Testis (tissue), 3 donors: ENCODE measurements around the gene FSD1. TPM values are rescaled to one million over a fixed set of nuclear protein-coding genes. Genes with fewer than 3 reads are reported as not detected.

Experiments used
- DNase-seq: peaks from one replicate; pipeline ENCODE4 v3.0.0-alpha.2; 2019
- H3K27ac ChIP-seq, 2 donors: fragments of 200-600 bp; sonication (generic); one replicate each; pipeline ENCODE4 v1.5.1; 2019
- H3K27me3 ChIP-seq: fragments of 200-600 bp; sonication (generic); one replicate; pipeline ENCODE4 v1.5.1; 2019
- H3K36me3 ChIP-seq: fragments of 200-600 bp; sonication (generic); one replicate; pipeline ENCODE4 v1.5.1; 2017; ENCODE audit warnings: low read depth; ENCODE audit errors: missing control alignments
- H3K4me1 ChIP-seq: fragments of 200-600 bp; sonication (generic); one replicate; pipeline ENCODE4 v1.5.1; 2019
- H3K4me3 ChIP-seq, 2 donors: fragments of 200-600 bp; sonication (generic); one replicate each; pipeline ENCODE4 v1.5.1; 2017 to 2019
- H3K9me3 ChIP-seq: fragments of 200-600 bp; sonication (generic); one replicate; pipeline ENCODE4 v1.5.1; 2017
- POLR2A ChIP-seq: fragments of 450-650 bp; IDR thresholded peaks from one replicate; pipeline ENCODE4 v1.6.1; 2017; ENCODE audit warnings: antibody characterized with exemption, mild to moderate bottlenecking, moderate library complexity
- WGBS, 2 donors: methylation state at CpG; one replicate each; pipeline ENCODE4 v1.1.5; 2018; 5-methylcytosine and 5-hydroxymethylcytosine counted together
- intact Hi-C: fragments of 100-400 bp; cut with DNase I; formaldehyde crosslinking; loops from one replicate; pipeline ENCODE4 v1.15.1; 2023; ENCODE audit warnings: low total_unique reads
- polyA plus RNA-seq: library from polyadenylated mRNA; stranded (reverse); fragments of 350-450 nt; fragmentation: Illumina TruSeq; extraction: RNeasy Lipid Tissue Mini Kit (QIAGEN cat#74804); gene quantifications from one replicate; pipeline ENCODE4 v1.2.3, GENCODE V29; 2014; ENCODE audit warnings: low read depth, low replicate concordance; ENCODE audit not compliant: insufficient read depth
- total RNA-seq, 2 donors: library from RNA; depleted of rRNA; stranded (reverse); fragments of >200 nt; gene quantifications; one replicate each; pipeline ENCODE4 v1.2.3, GENCODE V29; 2016
- TF ChIP-seq, protein P1 (sequence below), 3 experiments: fragments of 450-650 bp in 2 of 3; fragments of 200-600 bp in 1 of 3; sonication (generic) in 1 of 3; IDR thresholded peaks; one replicate each; pipeline ENCODE4 v1.5.1; 2016 to 2019; ENCODE audit warnings: antibody characterized with exemption in 3 of 3, mild to moderate bottlenecking in 2 of 3, moderate library complexity in 1 of 3

The FSD1 gene
- total and polyA plus RNA-seq, 3 donors from 2014 or later = 18.2 to 24.9 (median 24.1) TPM

GRCh38 chr19:4362831-4363545 lies 58.6 kb downstream of the FSD1 start:
- H3K4me3 ChIP-seq = no peak overlapping the region
- intact Hi-C loops = no loop called here
- no peak for DNase-seq
- H3K36me3 ChIP-seq = no peaks in the 10 kb centered on the region
- H3K27ac ChIP-seq = no peak overlapping the region
- WGBS, 2 donors = 75 to 80% methylated on average over 5 to 22 of the region's 22 CpGs
- no peak for TF ChIP-seq POLR2A
- TF ChIP-seq, protein P1, sequence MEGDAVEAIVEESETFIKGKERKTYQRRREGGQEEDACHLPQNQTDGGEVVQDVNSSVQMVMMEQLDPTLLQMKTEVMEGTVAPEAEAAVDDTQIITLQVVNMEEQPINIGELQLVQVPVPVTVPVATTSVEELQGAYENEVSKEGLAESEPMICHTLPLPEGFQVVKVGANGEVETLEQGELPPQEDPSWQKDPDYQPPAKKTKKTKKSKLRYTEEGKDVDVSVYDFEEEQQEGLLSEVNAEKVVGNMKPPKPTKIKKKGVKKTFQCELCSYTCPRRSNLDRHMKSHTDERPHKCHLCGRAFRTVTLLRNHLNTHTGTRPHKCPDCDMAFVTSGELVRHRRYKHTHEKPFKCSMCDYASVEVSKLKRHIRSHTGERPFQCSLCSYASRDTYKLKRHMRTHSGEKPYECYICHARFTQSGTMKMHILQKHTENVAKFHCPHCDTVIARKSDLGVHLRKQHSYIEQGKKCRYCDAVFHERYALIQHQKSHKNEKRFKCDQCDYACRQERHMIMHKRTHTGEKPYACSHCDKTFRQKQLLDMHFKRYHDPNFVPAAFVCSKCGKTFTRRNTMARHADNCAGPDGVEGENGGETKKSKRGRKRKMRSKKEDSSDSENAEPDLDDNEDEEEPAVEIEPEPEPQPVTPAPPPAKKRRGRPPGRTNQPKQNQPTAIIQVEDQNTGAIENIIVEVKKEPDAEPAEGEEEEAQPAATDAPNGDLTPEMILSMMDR (IDR thresholded peaks at IDR 0.05) = no peak
- no peaks in the 10 kb centered on the region for H3K9me3 ChIP-seq
- no peaks in the 10 kb centered on the region for H3K27me3 ChIP-seq
- H3K4me1 ChIP-seq = peaks cover 26% of the 10 kb centered on the region

DNA sequence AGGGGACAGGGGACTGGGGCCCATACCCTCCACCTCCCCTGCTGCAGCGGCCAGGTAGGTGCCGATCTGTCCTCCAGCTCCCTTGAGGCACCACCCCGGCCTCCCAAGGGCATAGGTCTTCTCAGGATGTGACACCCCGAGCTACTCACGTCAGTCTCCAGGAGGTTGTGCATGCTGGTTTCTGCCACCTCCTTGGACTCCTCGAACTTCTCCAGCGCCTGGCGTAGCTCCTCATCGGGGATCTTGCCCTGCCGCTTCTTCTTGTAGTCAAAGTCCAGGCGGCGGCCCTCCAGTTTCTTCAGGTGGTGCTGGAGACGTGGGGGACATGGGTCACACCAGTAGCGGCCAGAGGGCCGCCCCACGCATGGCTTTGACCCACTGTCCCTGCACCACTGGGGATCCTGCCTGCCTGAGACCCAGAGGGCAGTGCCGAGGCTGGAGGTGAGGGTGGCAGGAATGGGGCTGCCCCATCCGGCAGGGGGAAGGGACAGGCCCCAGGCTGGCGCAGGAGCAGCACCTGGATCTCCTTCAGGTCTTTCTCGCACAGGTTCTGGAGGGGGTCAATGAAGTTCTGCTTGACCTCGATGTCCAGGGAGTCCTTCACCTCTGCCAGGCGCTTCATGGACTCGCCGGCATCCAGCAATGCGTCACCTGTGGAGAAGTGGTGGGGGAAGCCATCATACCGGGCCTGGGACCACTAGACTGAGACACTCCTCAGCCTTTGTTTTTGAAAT lies 59.3 kb downstream of the FSD1 start:
- peaks cover 33% of the 10 kb centered on the region for H3K4me1 ChIP-seq
- no peak overlapping the region for H3K27ac ChIP-seq
- no peak overlapping the region for H3K4me3 ChIP-seq
- TF ChIP-seq, protein P1 (IDR thresholded peaks at IDR 0.05) = no peak
- no peak for TF ChIP-seq POLR2A
- no peak for DNase-seq
- H3K36me3 ChIP-seq = no peaks in the 10 kb centered on the region
- 91 to 93% methylated on average over 26 of the region's 26 CpGs for WGBS, 2 donors
- H3K27me3 ChIP-seq = no peaks in the 10 kb centered on the region
- intact Hi-C loops = no loop called here
- no peaks in the 10 kb centered on the region for H3K9me3 ChIP-seq

GRCh38 chr19:4365341-4365740 lies 60.9 kb downstream of the FSD1 start:
- DNase-seq = no peak
- Histone ChIP-seq H3K36me3 (no peaks in the 10 kb centered on the region), H3K27ac (no peak overlapping the region), H3K4me3 (no peak overlapping the region), H3K4me1 (peaks cover 36% of the 10 kb centered on the region), H3K27me3 (no peaks in the 10 kb centered on the region), H3K9me3 (no peaks in the 10 kb centered on the region)
- TF ChIP-seq POLR2A = no peak
- TF ChIP-seq, protein P1 (IDR thresholded peaks at IDR 0.05) = no peak
- 90 to 91% methylated on average over 2 to 16 of the region's 16 CpGs for WGBS, 2 donors
- intact Hi-C loops = no loop called here

DNA sequence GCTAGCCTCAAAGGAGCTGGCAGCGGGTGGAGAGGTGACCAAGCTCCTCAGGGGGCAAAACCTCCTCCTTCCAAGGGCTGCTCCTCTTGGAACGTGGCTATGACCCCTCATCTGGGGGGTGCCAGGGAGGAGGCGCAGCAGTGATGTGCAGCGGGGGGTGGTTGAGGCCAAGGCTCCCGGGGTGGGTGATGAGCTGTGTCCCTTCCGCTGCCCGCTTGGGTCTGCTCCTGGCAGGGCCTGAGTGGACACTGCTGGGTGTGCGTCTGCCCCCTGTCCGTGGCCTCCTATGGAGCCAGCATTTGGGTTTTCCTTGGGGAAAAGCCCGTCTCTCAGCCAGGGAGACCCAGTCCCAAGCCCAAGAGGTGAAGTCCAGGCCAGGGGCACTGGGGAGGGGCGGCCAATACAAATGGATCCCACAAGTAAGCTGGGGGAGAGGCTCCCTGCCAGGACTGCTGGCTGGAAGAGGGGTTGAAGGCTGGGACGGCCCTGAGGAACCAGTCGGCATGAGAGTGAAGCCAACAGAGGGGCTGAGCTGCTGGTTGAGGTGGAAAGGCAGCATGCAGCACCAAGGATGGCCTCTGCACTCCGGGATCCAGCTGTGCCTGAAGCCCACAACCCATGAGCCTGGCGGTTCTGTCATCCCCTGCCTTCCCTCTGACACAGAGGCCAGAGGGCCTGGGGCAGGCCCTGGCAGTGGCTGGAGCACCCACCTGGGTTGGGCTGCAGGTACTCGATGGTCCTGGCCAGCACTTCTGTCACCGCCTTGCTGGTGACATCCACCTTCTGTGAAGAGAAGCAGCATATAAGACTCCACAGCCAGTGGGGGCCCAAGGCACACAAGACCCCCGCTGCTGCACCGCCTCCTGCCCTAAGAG lies 61.6 kb downstream of the FSD1 start:
- Histone ChIP-seq H3K27ac (no peak overlapping the region), H3K4me3 (no peak overlapping the region), H3K36me3 (no peaks in the 10 kb centered on the region), H3K4me1 (peaks cover 36% of the 10 kb centered on the region), H3K9me3 (no peaks in the 10 kb centered on the region), H3K27me3 (no peaks in the 10 kb centered on the region)
- WGBS, 2 donors = 88 to 95% methylated on average over 8 to 18 of the region's 19 CpGs
- intact Hi-C loops = no loop called here
- no peak for TF ChIP-seq POLR2A
- TF ChIP-seq, protein P1 (IDR thresholded peaks at IDR 0.05) = no peak
- DNase-seq = no peak
